Naive thymus-derived CD8-positive, alpha-beta T cell (primary cell): Measurements from ENCODE around the gene HECTD3. TPM values are rescaled to one million over a fixed set of nuclear protein-coding genes. Genes with fewer than 3 reads are reported as not detected.
"Not testable (repeated sequence)": the region's sequence is repeated elsewhere in the genome, so short reads cannot be mapped to it uniquely, and the experiment has no call there.

ENCODE experiments used
- ATAC-seq, 2 donors: fragments of 150-1000 bp; cut with Tn5 transposase in 1 of 2; sonication (Bioruptor Pico), chemical (Tn5 transposase) in 1 of 2; 1 replicate in 1 of 2; 2 replicates in 1 of 2; pipeline ENCODE4 v1.10.0; 2021; ENCODE audit warnings: mild to moderate bottlenecking in 2 of 2, moderate library complexity in 2 of 2
- POLR2A ChIA-PET: fragments of 350-600 bp; sonication (Branson Sonifier 250); formaldehyde crosslinking; loops from one replicate; lab custom pipeline; 2021; ENCODE audit warnings: antibody characterized with exemption; lab: Charles Lee
- DNase-seq, 10 donors: peaks; one replicate each; pipeline versions ENCODE4 v3.0.0 to v3.0.0-alpha.2; 2020 to 2022
- H3K27ac Mint-ChIP-seq, 10 donors: one replicate each; pipeline ENCODE4 v1.8.0; 2020 to 2022; ENCODE audit warnings: mild to moderate bottlenecking in 10 of 10, mixed read lengths in 10 of 10, moderate library complexity in 4 of 10, inconsistent platforms in 1 of 10
- H3K27me3 Mint-ChIP-seq, 5 donors: one replicate each; pipeline ENCODE4 v1.8.0; 2021 to 2022; ENCODE audit warnings: mixed read lengths in 5 of 5
- H3K36me3 Mint-ChIP-seq, 3 donors: one replicate each; pipeline ENCODE4 v1.8.0; 2020 to 2022; ENCODE audit warnings: mixed read lengths in 3 of 3, mild to moderate bottlenecking in 2 of 3, inconsistent platforms in 1 of 3
- H3K4me1 Mint-ChIP-seq, 4 donors: one replicate each; pipeline ENCODE4 v1.8.0; 2021 to 2022; ENCODE audit warnings: mixed read lengths in 4 of 4
- H3K4me3 Mint-ChIP-seq, 10 donors: one replicate each; pipeline ENCODE4 v1.8.0; 2020 to 2022; ENCODE audit warnings: mild to moderate bottlenecking in 10 of 10, mixed read lengths in 10 of 10, moderate library complexity in 6 of 10, inconsistent platforms in 1 of 10
- H3K9me3 Mint-ChIP-seq, 9 donors: one replicate each; pipeline ENCODE4 v1.8.0; 2020 to 2022; ENCODE audit warnings: mixed read lengths in 9 of 9, mild to moderate bottlenecking in 3 of 9, inconsistent platforms in 1 of 9, moderate library complexity in 1 of 9
- polyA plus RNA-seq, 3 donors: library from polyadenylated mRNA; unstranded; fragments of 300-500 nt; fragmentation: Illumina TruSeq; gene quantifications; one replicate each; pipeline ENCODE4 v1.2.3, GENCODE V29; 2021
- total RNA-seq, 8 experiments: library from RNA in 2 of 8; stranded (reverse) in 2 of 8; gene quantifications; one replicate each; pipeline ENCODE4 v1.2.3 and lab custom pipeline; 2021 to 2026

The HECTD3 gene
- total and polyA plus RNA-seq, 5 experiments from 2014 or later = 7.2 to 49.3 (median 17.8) TPM

GRCh38 chr1:44970317-44970716 is 40.8 kb downstream of the HECTD3 start:
- Mint-ChIP-seq H3K36me3 (peaks cover 0 to 68% (median 8%) of the 10 kb centered on the region in 3 donors), H3K4me3 (no peak overlapping the region), H3K4me1 (peaks cover 5 to 12% (median 7%) of the 10 kb centered on the region in 4 donors), H3K27ac (peak overlapping the region in 3 of 10 donors; percentile 4 to 39 (median 35)), H3K9me3 (no peaks in the 10 kb centered on the region), H3K27me3 (no peaks in the 10 kb centered on the region)
- no peak for ATAC-seq
- no peak for DNase-seq
- POLR2A ChIA-PET = interaction anchor here (0.5 kb wide), 1 partner anchor 176 kb away, joined by 4 read pairs; no protein-coding TSS in a partner anchor

GRCh38 chr1:44964396-44964795 is 46.7 kb downstream of the HECTD3 start:
- peak overlapping the region in 1 of 10 donors; percentile 11 for H3K27ac Mint-ChIP-seq
- no peaks in the 10 kb centered on the region for H3K9me3 Mint-ChIP-seq
- POLR2A ChIA-PET = no interaction called here
- no peaks in the 10 kb centered on the region for H3K27me3 Mint-ChIP-seq
- no peak for DNase-seq
- ATAC-seq = no peak
- peaks cover 0 to 40% (median 11%) of the 10 kb centered on the region in 3 donors for H3K36me3 Mint-ChIP-seq
- peaks cover 0 to 2% (median 0%) of the 10 kb centered on the region in 4 donors for H3K4me1 Mint-ChIP-seq
- no peak overlapping the region for H3K4me3 Mint-ChIP-seq

GRCh38 chr1:44962729-44963128 is 48.4 kb downstream of the HECTD3 start:
- H3K27me3 Mint-ChIP-seq = no peaks in the 10 kb centered on the region

GRCh38 chr1:44962022-44962421 is 49.1 kb downstream of the HECTD3 start:
- Mint-ChIP-seq H3K27ac (peak overlapping the region in 1 of 10 donors; percentile 64), H3K36me3 (peaks cover 0 to 42% (median 12%) of the 10 kb centered on the region in 3 donors)
- DNase-seq, H3K4me1 Mint-ChIP-seq, H3K4me3 Mint-ChIP-seq, POLR2A ChIA-PET, H3K27me3 Mint-ChIP-seq, H3K9me3 Mint-ChIP-seq, ATAC-seq: not testable (repeated sequence)

More at GRCh38 chr1:44962729-44963128, 48.4 kb downstream of the HECTD3 start:
- DNase-seq = no peak
- Mint-ChIP-seq H3K9me3 (no peaks in the 10 kb centered on the region), H3K36me3 (peaks cover 0 to 43% (median 10%) of the 10 kb centered on the region in 3 donors), H3K27ac (peak overlapping the region in 1 of 10 donors; percentile 27), H3K4me1 (peaks cover 0 to 2% (median 0%) of the 10 kb centered on the region in 4 donors), H3K4me3 (no peak overlapping the region)
- POLR2A ChIA-PET = no interaction called here
- no peak for ATAC-seq

GRCh38 chr1:44957566-44957965 is 53.6 kb downstream of the HECTD3 start:
- H3K27ac Mint-ChIP-seq, DNase-seq, H3K27me3 Mint-ChIP-seq, H3K4me1 Mint-ChIP-seq, POLR2A ChIA-PET, ATAC-seq, H3K4me3 Mint-ChIP-seq, H3K9me3 Mint-ChIP-seq: not testable (repeated sequence)
- H3K36me3 Mint-ChIP-seq = peaks cover 0 to 65% (median 10%) of the 10 kb centered on the region in 3 donors

- POLR2A ChIA-PET, DNase-seq, H3K27ac Mint-ChIP-seq, H3K27me3 Mint-ChIP-seq, H3K9me3 Mint-ChIP-seq, H3K4me3 Mint-ChIP-seq, H3K4me1 Mint-ChIP-seq, ATAC-seq: not testable (repeated sequence)
- H3K36me3 Mint-ChIP-seq = peaks cover 0 to 57% (median 10%) of the 10 kb centered on the region in 3 donors
Measured at GRCh38 chr1:44956077-44956476, 55.0 kb downstream of the HECTD3 start.

Other genes starting within 250 kb of the HECTD3 start
- gene RPS8, start 235.8 kb downstream of the HECTD3 start, total RNA-seq = 1,000 to 10,000 TPM; 2,208 to 2,330 TPM
- gene RPS8, start 235.8 kb downstream of the HECTD3 start, polyA plus RNA-seq = 1,000 to 10,000 TPM; 1,336 to 1,571 (median 1,431) TPM
- 1 to 10 TPM; 1.6 to 2.2 TPM for gene BEST4, start 223.2 kb downstream of the HECTD3 start, total RNA-seq
- gene BEST4, start 223.2 kb downstream of the HECTD3 start, polyA plus RNA-seq = under 1 TPM in 2 of 3 donors, not detected in 1; 0.29 to 0.32 TPM
- 100 to 1,000 TPM; 139 to 140 TPM for gene PLK3, start 210.9 kb downstream of the HECTD3 start, total RNA-seq
- 10 to 100 TPM; 14.3 to 36.0 (median 25.5) TPM for gene PLK3, start 210.9 kb downstream of the HECTD3 start, polyA plus RNA-seq
- gene DYNLT4, start 204.0 kb downstream of the HECTD3 start, total RNA-seq = 1 to 10 TPM; 1.2 to 2.1 TPM
- under 1 TPM in 2 of 3 donors, not detected in 1; 0.24 to 0.86 TPM for gene DYNLT4, start 204.0 kb downstream of the HECTD3 start, polyA plus RNA-seq
- gene BTBD19, start 202.8 kb downstream of the HECTD3 start, total RNA-seq = 1 to 10 TPM; 6.5 to 8.8 TPM
- under 1 TPM; 0.16 to 0.47 (median 0.44) TPM for gene BTBD19, start 202.8 kb downstream of the HECTD3 start, polyA plus RNA-seq
- 1 to 10 TPM; 1.6 to 2.0 TPM for gene PTCH2, start 168.1 kb downstream of the HECTD3 start, total RNA-seq
- not detected for gene PTCH2, start 168.1 kb downstream of the HECTD3 start, polyA plus RNA-seq
- gene EIF2B3, start 24.7 kb downstream of the HECTD3 start, total RNA-seq = 10 to 100 TPM; 16.0 to 16.5 TPM
- 10 to 100 TPM; 22.1 to 27.9 (median 22.5) TPM for gene EIF2B3, start 24.7 kb downstream of the HECTD3 start, polyA plus RNA-seq
- gene UROD, start 930 bp upstream of the HECTD3 start, total RNA-seq = 10 to 100 TPM; 74.9 to 78.8 TPM
- gene UROD, start 930 bp upstream of the HECTD3 start, polyA plus RNA-seq = 10 to 100 TPM; 71.6 to 80.9 (median 74.9) TPM
- 1 to 10 TPM; 1.2 TPM for gene ZSWIM5, start 195.3 kb upstream of the HECTD3 start, total RNA-seq
- under 1 TPM; 0.57 to 0.85 (median 0.65) TPM for gene ZSWIM5, start 195.3 kb upstream of the HECTD3 start, polyA plus RNA-seq